ENCODE results near the gene EXTL2.

- TF ChIP-seq CTCF (IDR thresholded peaks at IDR 0.05) (no peak), POLR2A (IDR thresholded peaks at IDR 0.05) (no peak)
These were observed 17.4 kb upstream of the EXTL2 start for GRCh38 chr1:100912019-100912418.
